K562 (cell line): ENCODE measurements around the gene SAE1. TPM values are rescaled to one million over a fixed set of nuclear protein-coding genes. Genes with fewer than 3 reads are reported as not detected.

Experiments
- ATF3 ChIP-seq, 2 experiments: fragments of 450-650 bp in 1 of 2; sonication (generic) in 1 of 2; formaldehyde crosslinking in 1 of 2; IDR thresholded peaks in 1 of 2; conservative IDR thresholded peaks in 1 of 2; 2 replicates each; pipeline versions ENCODE4 v1.6.1 to v1.8.1; 2016 to 2023; ENCODE audit warnings: mild to moderate bottlenecking in 2 of 2, moderate library complexity in 2 of 2, inconsistent platforms in 1 of 2, missing genetic modification reagents in 1 of 2
- ATF7 ChIP-seq: fragments of 450-650 bp; IDR thresholded peaks from 2 replicates; pipeline ENCODE4 v1.7.1; 2014; ENCODE audit warnings: mild to moderate bottlenecking, moderate library complexity
- CBX3 ChIP-seq, 2 experiments: IDR thresholded peaks; 1 replicate in 1 of 2; 2 replicates in 1 of 2; pipeline ENCODE4 v1.6.1; 2012; ENCODE audit warnings: inconsistent platforms in 2 of 2, low read length in 2 of 2, borderline replicate concordance in 1 of 2, control low read depth in 1 of 2
- CEBPG ChIP-seq, 3 experiments: fragments of 200-800 bp in 1 of 3; sonication (Bioruptor generic) in 1 of 3; sonication (generic) in 1 of 3; formaldehyde crosslinking in 1 of 3; IDR thresholded peaks in 2 of 3; conservative IDR thresholded peaks in 1 of 3; 2 replicates each; pipeline versions ENCODE4 v1.6.1 to v1.8.0; 2016 to 2022; ENCODE audit warnings: missing compliant biosample characterization in 2 of 3, missing genetic modification characterization in 2 of 3, mild to moderate bottlenecking in 1 of 3, missing genetic modification reagents in 1 of 3
- FOSL1 ChIP-seq: fragments of 200-800 bp; sonication (Bioruptor generic); conservative IDR thresholded peaks from 2 replicates; pipeline ENCODE4 v1.6.1; 2016; ENCODE audit warnings: missing genetic modification characterization, missing compliant biosample characterization
- FOXK2 ChIP-seq, 2 experiments: fragments of 450-650 bp; IDR thresholded peaks in 1 of 2; conservative IDR thresholded peaks in 1 of 2; 2 replicates each; pipeline ENCODE4 v1.6.1; 2016; ENCODE audit warnings: low read depth in 2 of 2, mild to moderate bottlenecking in 1 of 2
- HDAC1 ChIP-seq, 2 experiments: fragments of 450-650 bp; IDR thresholded peaks; 2 replicates each; pipeline ENCODE4 v1.6.1; 2016 to 2017; ENCODE audit warnings: inconsistent platforms in 1 of 2, mild to moderate bottlenecking in 1 of 2, moderate library complexity in 1 of 2
- HSF4 ChIP-seq: fragments of 250-450 bp; sonication (Bioruptor Pico); IDR thresholded peaks from 2 replicates; pipeline ENCODE4 v2.1.2; 2022; ENCODE audit warnings: mild to moderate bottlenecking, moderate library complexity, borderline replicate concordance
- JUN ChIP-seq, 2 experiments: sonication (generic) in 1 of 2; formaldehyde crosslinking in 1 of 2; IDR thresholded peaks; 2 replicates each; pipeline versions ENCODE4 v1.6.1 to v1.8.0; 2012 to 2022; ENCODE audit warnings: borderline replicate concordance in 2 of 2, mild to moderate bottlenecking in 2 of 2, improper control_type of control experiment in 1 of 2, low read depth in 1 of 2, low read length in 1 of 2, missing genetic modification reagents in 1 of 2
- JUND ChIP-seq, 2 experiments: IDR thresholded peaks; 2 replicates in 1 of 2; 3 replicates in 1 of 2; pipeline ENCODE4 v1.6.1; 2011; ENCODE audit warnings: borderline replicate concordance in 2 of 2, low read depth in 2 of 2, low read length in 2 of 2, improper control_type of control experiment in 1 of 2, missing biosample characterization in 1 of 2, missing genetic modification characterization in 1 of 2, missing genetic modification reagents in 1 of 2
- MAZ ChIP-seq, 2 experiments: fragments of 450-650 bp in 1 of 2; sonication (generic) in 1 of 2; formaldehyde crosslinking; IDR thresholded peaks in 1 of 2; conservative IDR thresholded peaks in 1 of 2; 2 replicates each; pipeline versions ENCODE4 v1.4.0 to v1.5.0; 2020; ENCODE audit warnings: mild to moderate bottlenecking in 1 of 2, missing genetic modification reagents in 1 of 2
- MBD2 ChIP-seq: sonication (generic); IDR thresholded peaks from 2 replicates; pipeline ENCODE4 v1.6.1; 2016; ENCODE audit warnings: low read depth, borderline replicate concordance
- NELFE ChIP-seq: IDR thresholded peaks from 2 replicates; pipeline ENCODE4 v1.6.1; 2011; ENCODE audit warnings: mild to moderate bottlenecking; ENCODE audit not compliant: insufficient read depth, insufficient read length
- NR4A1 ChIP-seq, 2 experiments: fragments of 250-450 bp in 1 of 2; fragments of 450-650 bp in 1 of 2; sonication (Bioruptor Pico) in 1 of 2; IDR thresholded peaks; 2 replicates each; pipeline versions ENCODE4 v1.4.0 to v1.6.1; 2016 to 2020; ENCODE audit warnings: mild to moderate bottlenecking in 2 of 2, missing compliant biosample characterization in 1 of 2, missing genetic modification characterization in 1 of 2, moderate library complexity in 1 of 2
- RBFOX2 ChIP-seq: fragments of 200-400 bp; formaldehyde crosslinking; IDR thresholded peaks from 2 replicates; pipeline ENCODE4 v1.6.1; 2017; ENCODE audit warnings: low read depth, mild to moderate bottlenecking, low read length, moderate library complexity
- SAFB2 ChIP-seq: fragments of 200-400 bp; formaldehyde crosslinking; IDR thresholded peaks from 2 replicates; pipeline ENCODE4 v1.6.1; 2018; ENCODE audit warnings: borderline replicate concordance, low read length, low read depth, moderate library complexity; ENCODE audit not compliant: severe bottlenecking
- SIX5 ChIP-seq, 2 experiments: IDR thresholded peaks; 2 replicates each; pipeline ENCODE4 v1.6.1; 2011; ENCODE audit warnings: low read length in 2 of 2, borderline replicate concordance in 1 of 2, low read depth in 1 of 2, mild to moderate bottlenecking in 1 of 2, moderate library complexity in 1 of 2; ENCODE audit not compliant: insufficient read depth in 1 of 2
- SMARCA4 ChIP-seq: fragments of 450-650 bp; IDR thresholded peaks from 2 replicates; pipeline ENCODE4 v1.6.1; 2016
- ZC3H4 ChIP-seq: sonication (generic); formaldehyde crosslinking; IDR thresholded peaks from 2 replicates; pipeline ENCODE4 v1.9.0; 2021; ENCODE audit warnings: missing genetic modification reagents, borderline replicate concordance
- ZNF347 ChIP-seq: fragments of 450-650 bp; formaldehyde crosslinking; IDR thresholded peaks from 2 replicates; pipeline ENCODE4 v1.4.0; 2020; ENCODE audit warnings: low read depth, mild to moderate bottlenecking, moderate library complexity
- ZNF384 ChIP-seq: IDR thresholded peaks from 2 replicates; pipeline ENCODE4 v1.6.1; 2012; ENCODE audit warnings: low read depth, low read length, improper control_type of control experiment
- polyA plus RNA-seq, 8 experiments: library from polyadenylated mRNA; depleted of rRNA in 4 of 8; stranded (reverse) in 5 of 8; unstranded in 3 of 8; fragments of >200 nt; fragmentation: Nextera tagmentation in 2 of 8; fragmentation: Illumina TruSeq in 1 of 8; extraction: Ambion mirVana in 2 of 8; extraction: Trizol in 1 of 8; gene quantifications; 2 replicates each; pipeline versions ENCODE4 v1.2.1 to v1.2.3, GENCODE V29; 2011 to 2014; ENCODE audit warnings: inconsistent platforms in 1 of 8, missing spikeins in 1 of 8
- total RNA-seq, 7 experiments: library from RNA; depleted of rRNA in 6 of 7; stranded (reverse); fragments of >200 nt in 6 of 7; fragmentation: Illumina TruSeq in 2 of 7; extraction: Trizol in 2 of 7; gene quantifications; 2 replicates each; pipeline versions ENCODE4 v1.2.1 to v1.2.3, GENCODE V29; 2011 to 2021; ENCODE audit warnings: low replicate concordance in 1 of 7
- TF ChIP-seq, protein P1 (sequence below): fragments of 250-450 bp; sonication (Bioruptor Pico); IDR thresholded peaks from 2 replicates; pipeline ENCODE4 v1.4.0; 2020; ENCODE audit warnings: borderline replicate concordance

Gene SAE1
- total and polyA plus RNA-seq, 9 of the 15 experiments (the other 6 are each of a cell fraction or from before 2014, with no cell fraction given) = 82.8 to 299 (median 217) TPM

- TF ChIP-seq, protein P1, sequence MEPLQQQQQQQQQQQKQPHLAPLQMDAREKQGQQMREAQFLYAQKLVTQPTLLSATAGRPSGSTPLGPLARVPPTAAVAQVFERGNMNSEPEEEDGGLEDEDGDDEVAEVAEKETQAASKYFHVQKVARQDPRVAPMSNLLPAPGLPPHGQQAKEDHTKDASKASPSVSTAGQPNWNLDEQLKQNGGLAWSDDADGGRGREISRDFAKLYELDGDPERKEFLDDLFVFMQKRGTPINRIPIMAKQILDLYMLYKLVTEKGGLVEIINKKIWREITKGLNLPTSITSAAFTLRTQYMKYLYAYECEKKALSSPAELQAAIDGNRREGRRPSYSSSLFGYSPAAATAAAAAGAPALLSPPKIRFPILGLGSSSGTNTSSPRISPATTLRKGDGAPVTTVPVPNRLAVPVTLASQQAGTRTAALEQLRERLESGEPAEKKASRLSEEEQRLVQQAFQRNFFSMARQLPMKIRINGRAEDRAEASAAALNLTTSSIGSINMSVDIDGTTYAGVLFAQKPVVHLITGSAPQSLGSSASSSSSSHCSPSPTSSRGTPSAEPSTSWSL (CRISPR knock-in tag) = no peak
- TF ChIP-seq HDAC1 (IDR thresholded peaks at IDR 0.05) = no peak
- TF ChIP-seq HSF4 (CRISPR knock-in tag) = no peak
- peak; percentile 42; the same call in 1 of the 2 replicates for TF ChIP-seq ATF7
- no peak for TF ChIP-seq NR4A1 (CRISPR knock-in tag; IDR thresholded peaks at IDR 0.05)
- TF ChIP-seq NR4A1 (tag; IDR thresholded peaks at IDR 0.05) = no peak
- peak; percentile 49 for TF ChIP-seq FOSL1
- TF ChIP-seq SAFB2 = no peak
- no peak for TF ChIP-seq CEBPG (CRISPR knock-in tag; IDR thresholded peaks at IDR 0.05)
- 0 out of 4 replicates have a peak, but pooled peaks of 1 of the 2 experiments have one; percentile 9 for TF ChIP-seq CEBPG (tag; conservative IDR thresholded peaks at IDR 0.05 in 1 of 2, IDR thresholded peaks at IDR 0.05 in 1 of 2)
- no peak for TF ChIP-seq CBX3 (IDR thresholded peaks at IDR 0.05; ENCODE audit: borderline replicate concordance in 1 of 2, low read length in 2 of 2)
- no peak; the same call in 1 of the 2 replicates for TF ChIP-seq ZNF384
- TF ChIP-seq RBFOX2 = no peak
- peak; percentile 28; the same call in 1 of the 2 replicates for TF ChIP-seq JUND (IDR thresholded peaks at IDR 0.05; ENCODE audit: borderline replicate concordance, low read depth, low read length)
- TF ChIP-seq JUND (tag; IDR thresholded peaks at IDR 0.05; ENCODE audit: borderline replicate concordance, low read depth, low read length) = 0 out of 3 replicates have a peak, but pooled peaks have one; percentile 13
- no peak for TF ChIP-seq SIX5 (IDR thresholded peaks at IDR 0.05; ENCODE audit: borderline replicate concordance in 1 of 2, insufficient read depth in 1 of 2, low read depth in 1 of 2, low read length in 2 of 2)
- no peak for TF ChIP-seq MBD2
- TF ChIP-seq ATF3 (IDR thresholded peaks at IDR 0.05) = peak; percentile 82
- no peak for TF ChIP-seq ATF3 (CRISPR knock-in tag; conservative IDR thresholded peaks at IDR 0.05)
- TF ChIP-seq SMARCA4 = peak; percentile 41; the same call in 1 of the 2 replicates
- no peak for TF ChIP-seq FOXK2 (conservative IDR thresholded peaks at IDR 0.05 in 1 of 2, IDR thresholded peaks at IDR 0.05 in 1 of 2; ENCODE audit: low read depth in 2 of 2)
- peak; percentile 40; the same call in 1 of the 2 replicates for TF ChIP-seq JUN (IDR thresholded peaks at IDR 0.05; ENCODE audit: borderline replicate concordance, low read depth, low read length)
- TF ChIP-seq JUN (CRISPR knock-in tag; IDR thresholded peaks at IDR 0.05; ENCODE audit: borderline replicate concordance) = no peak
- no peak for TF ChIP-seq ZC3H4 (CRISPR knock-in tag)
- no peak for TF ChIP-seq MAZ (CRISPR knock-in tag; conservative IDR thresholded peaks at IDR 0.05 in 1 of 2, IDR thresholded peaks at IDR 0.05 in 1 of 2)
- TF ChIP-seq NELFE = no peak
- TF ChIP-seq ZNF347 (CRISPR knock-in tag) = no peak
Observed at GRCh38 chr19:47232422-47233211, 102.0 kb downstream of the SAE1 start (continued).
